HG02840 (cell line): ENCODE results near the gene SMAD3.

Experiments
- ATAC-seq: cut with Tn5 transposase; IDR thresholded peaks from one replicate; pipeline ENCODE4 v1.9.1; 2021; ENCODE audit warnings: mild to moderate bottlenecking, moderate library complexity, moderate number of reproducible peaks; ENCODE audit not compliant: unreplicated experiment, low FRiP score

Gene SMAD3

GRCh38 chr15:67035886-67036285 is 29.5 kb upstream of the SMAD3 start:
- no peak for ATAC-seq

- no peak for ATAC-seq
These were observed 28.4 kb upstream of the SMAD3 start for GRCh38 chr15:67036775-67037555.

GRCh38 chr15:67037694-67038093 is 27.7 kb upstream of the SMAD3 start:
- no peak for ATAC-seq

GRCh38 chr15:67038736-67039135 is 26.7 kb upstream of the SMAD3 start:
- no peak for ATAC-seq

GRCh38 chr15:67039384-67040075 is 25.9 kb upstream of the SMAD3 start:
- no peak for ATAC-seq

- ATAC-seq, result no peak
These were observed 25.1 kb upstream of the SMAD3 start for GRCh38 chr15:67040277-67040676.

- ATAC-seq, result no peak
These were observed 22.8 kb upstream of the SMAD3 start for GRCh38 chr15:67042551-67043142.

GRCh38 chr15:67043939-67044771 is 21.2 kb upstream of the SMAD3 start:
- no peak for ATAC-seq

- ATAC-seq, result no peak
These were observed 18.2 kb upstream of the SMAD3 start for GRCh38 chr15:67047149-67047661.

- no peak for ATAC-seq
These were observed 16.8 kb upstream of the SMAD3 start for GRCh38 chr15:67048281-67049279.

GRCh38 chr15:67049351-67050044 is 15.9 kb upstream of the SMAD3 start:
- no peak for ATAC-seq

- ATAC-seq, result no peak
These were observed 15.3 kb upstream of the SMAD3 start for GRCh38 chr15:67050062-67050461.

- ATAC-seq, result no peak
These were observed 14.8 kb upstream of the SMAD3 start for GRCh38 chr15:67050522-67051087.

GRCh38 chr15:67051088-67052045 is 14.0 kb upstream of the SMAD3 start:
- ATAC-seq, result no peak

- no peak for ATAC-seq
These were observed 10.7 kb upstream of the SMAD3 start for GRCh38 chr15:67054676-67055075.

GRCh38 chr15:67059127-67059553 is 6.3 kb upstream of the SMAD3 start:
- no peak for ATAC-seq

- ATAC-seq, result no peak
These were observed 3.5 kb upstream of the SMAD3 start for GRCh38 chr15:67061811-67062368.
